KOPT-K1 (cell line): ENCODE data around the gene EVL.
"Not testable (repeated sequence)": the region's sequence is repeated elsewhere in the genome, so short reads cannot be mapped to it uniquely, and the experiment has no call there.

Source experiments
- H3K27ac ChIP-seq: fragments of 200-600 bp; sonication (generic); 2 replicates; pipeline ENCODE4 v1.5.1; 2016; ENCODE audit warnings: antibody characterized with exemption, mild to moderate bottlenecking, low read depth, low read length; ENCODE audit not compliant: poor library complexity, severe bottlenecking
- H3K36me3 ChIP-seq: fragments of 200-600 bp; sonication (generic); 2 replicates; pipeline ENCODE4 v1.5.1; 2017; ENCODE audit warnings: antibody characterized with exemption, mild to moderate bottlenecking, low read length, moderate library complexity; ENCODE audit not compliant: insufficient read depth
- H3K9me3 ChIP-seq: fragments of 200-600 bp; sonication (generic); 2 replicates; pipeline ENCODE4 v1.5.1; 2017; ENCODE audit warnings: antibody characterized with exemption, low read length, mild to moderate bottlenecking; ENCODE audit not compliant: insufficient read depth, poor library complexity, severe bottlenecking

Gene EVL

DNA sequence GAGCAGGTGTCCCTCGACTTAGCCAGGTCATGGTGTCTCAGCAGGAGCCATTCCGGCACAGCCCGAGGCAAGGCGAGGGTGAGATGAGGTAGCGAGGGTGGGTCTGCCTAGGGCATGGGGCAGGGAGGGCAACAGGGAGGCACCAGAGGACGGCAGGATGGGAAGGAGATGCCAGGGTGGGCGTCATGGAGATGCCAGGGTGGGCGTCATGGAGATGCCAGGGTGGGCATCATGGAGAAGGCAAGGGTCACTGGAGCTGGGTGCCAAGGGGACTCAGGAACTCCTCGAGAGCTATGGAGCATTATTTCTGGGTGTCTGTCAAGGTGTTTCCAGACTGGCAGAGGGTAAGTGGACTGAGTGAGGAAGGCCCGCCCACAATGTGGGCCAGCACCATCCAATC lies 86.9 kb downstream of the EVL start:
- no peak overlapping the region for H3K27ac ChIP-seq
- H3K9me3 ChIP-seq = peaks cover 15% of the 10 kb centered on the region
- no peaks in the 10 kb centered on the region for H3K36me3 ChIP-seq

DNA sequence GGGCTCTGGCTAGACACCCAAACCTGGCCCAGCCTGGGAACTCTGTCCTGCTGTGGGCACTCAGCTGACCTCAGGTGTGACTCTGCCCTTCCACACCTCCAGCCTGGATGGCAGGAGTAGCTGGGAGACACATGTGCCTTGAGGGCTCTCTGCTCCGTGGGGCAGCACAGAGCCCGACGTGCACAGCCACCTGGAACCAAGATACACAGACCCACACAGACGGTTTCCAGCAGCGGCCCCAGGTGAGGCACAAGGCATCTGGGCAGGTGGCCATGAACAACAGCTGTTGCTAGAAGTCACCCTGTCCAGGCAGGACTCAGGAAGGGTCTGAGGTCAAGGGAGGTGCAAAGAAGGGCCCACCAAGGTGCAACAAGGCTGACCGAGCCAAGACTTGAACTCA lies 88.3 kb downstream of the EVL start:
- H3K27ac ChIP-seq = no peak overlapping the region
- H3K9me3 ChIP-seq = peaks cover 15% of the 10 kb centered on the region
- no peaks in the 10 kb centered on the region for H3K36me3 ChIP-seq

DNA sequence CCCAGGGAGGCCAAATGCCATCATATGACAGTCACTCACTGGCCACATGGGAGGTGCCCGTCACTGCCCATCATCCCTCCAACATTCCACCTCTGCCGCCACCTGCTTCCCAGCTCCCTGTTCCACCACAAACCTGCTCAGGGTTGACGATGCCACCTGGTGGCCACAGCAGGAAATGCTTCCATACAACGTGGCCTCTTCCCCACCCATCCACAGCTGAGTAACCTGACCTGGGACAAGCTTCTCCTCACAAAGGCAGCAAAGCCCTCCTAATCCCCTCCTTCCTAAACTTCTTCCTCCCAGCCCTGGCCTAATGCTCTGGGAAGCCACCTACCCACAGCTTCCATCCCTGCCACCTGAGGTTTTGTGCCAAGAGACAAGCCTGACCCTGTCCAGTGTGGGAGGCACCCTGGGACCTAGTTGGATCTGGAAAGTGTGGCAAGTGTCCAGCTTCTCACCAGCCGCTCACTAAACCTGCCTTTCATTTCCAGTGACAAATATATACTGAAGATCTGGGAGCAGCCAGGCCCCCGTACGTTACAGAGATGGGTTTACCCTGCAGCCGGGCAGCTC lies 89.9 kb downstream of the EVL start:
- Histone ChIP-seq H3K9me3 (peaks cover 15% of the 10 kb centered on the region), H3K36me3 (no peaks in the 10 kb centered on the region), H3K27ac (no peak overlapping the region)

DNA sequence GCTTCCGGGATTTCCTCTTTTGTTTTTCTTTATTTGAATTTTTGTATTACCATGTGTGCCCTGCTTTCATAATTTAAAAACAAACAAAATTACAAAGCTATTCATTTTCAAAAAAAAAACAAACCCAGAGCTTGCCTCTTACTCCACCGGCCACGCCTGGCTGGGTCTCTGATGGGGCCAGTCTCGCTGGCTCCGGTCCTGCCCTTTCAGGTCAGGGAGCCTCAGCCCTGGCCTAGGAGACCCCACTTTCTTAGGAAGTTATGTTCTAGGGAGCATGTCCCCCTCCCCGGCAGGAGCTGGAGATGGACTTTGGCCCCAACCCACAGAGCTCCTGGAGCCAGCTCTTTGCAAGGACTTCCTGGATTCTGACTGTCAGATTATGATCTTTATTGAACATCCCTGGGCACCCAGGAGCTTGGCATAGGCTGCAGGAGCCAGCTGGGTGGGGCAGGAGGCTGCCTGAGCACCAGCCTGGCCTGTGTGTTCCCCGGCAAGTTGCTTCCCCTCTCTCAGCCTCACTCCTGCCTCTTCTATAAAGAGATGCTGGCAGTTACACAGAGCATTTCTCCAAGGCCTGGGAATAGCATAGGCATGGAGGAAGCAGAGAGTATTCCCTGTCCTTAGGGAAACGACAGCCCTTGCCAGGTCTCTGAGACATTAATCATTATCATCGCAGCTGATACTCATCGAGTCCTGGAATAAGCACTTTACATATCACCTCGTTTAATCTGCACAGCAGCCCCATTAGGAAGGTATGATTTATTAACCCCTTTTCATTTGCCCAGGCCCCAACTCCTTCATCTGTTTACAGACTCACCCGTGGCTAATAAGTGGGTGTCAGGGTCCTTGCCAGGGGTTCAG lies 90.8 kb downstream of the EVL start:
- Histone ChIP-seq H3K27ac (no peak overlapping the region), H3K9me3 (peaks cover 15% of the 10 kb centered on the region), H3K36me3 (no peaks in the 10 kb centered on the region)

DNA sequence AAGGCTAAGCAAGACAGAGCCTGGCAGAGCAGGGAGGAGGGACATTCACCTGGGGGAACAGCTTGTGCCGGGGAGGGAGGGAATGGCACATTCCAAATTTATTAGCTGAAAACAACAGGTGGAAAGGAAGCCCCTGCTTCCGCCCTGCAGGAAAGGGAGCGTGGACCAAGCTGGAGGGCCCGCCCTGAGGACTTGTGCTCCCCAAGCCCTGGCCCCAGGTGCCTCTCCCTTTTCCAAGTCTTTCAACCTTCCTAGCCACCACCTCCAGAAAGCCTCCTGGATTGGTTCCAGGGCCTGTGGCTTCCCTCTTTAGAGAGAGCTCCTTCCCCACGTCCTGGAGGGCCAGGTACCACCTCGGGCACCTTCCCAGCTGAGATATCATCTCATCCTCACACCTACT lies 91.6 kb downstream of the EVL start:
- H3K9me3 ChIP-seq = peaks cover 15% of the 10 kb centered on the region
- H3K27ac ChIP-seq = no peak overlapping the region
- H3K36me3 ChIP-seq = no peaks in the 10 kb centered on the region

DNA sequence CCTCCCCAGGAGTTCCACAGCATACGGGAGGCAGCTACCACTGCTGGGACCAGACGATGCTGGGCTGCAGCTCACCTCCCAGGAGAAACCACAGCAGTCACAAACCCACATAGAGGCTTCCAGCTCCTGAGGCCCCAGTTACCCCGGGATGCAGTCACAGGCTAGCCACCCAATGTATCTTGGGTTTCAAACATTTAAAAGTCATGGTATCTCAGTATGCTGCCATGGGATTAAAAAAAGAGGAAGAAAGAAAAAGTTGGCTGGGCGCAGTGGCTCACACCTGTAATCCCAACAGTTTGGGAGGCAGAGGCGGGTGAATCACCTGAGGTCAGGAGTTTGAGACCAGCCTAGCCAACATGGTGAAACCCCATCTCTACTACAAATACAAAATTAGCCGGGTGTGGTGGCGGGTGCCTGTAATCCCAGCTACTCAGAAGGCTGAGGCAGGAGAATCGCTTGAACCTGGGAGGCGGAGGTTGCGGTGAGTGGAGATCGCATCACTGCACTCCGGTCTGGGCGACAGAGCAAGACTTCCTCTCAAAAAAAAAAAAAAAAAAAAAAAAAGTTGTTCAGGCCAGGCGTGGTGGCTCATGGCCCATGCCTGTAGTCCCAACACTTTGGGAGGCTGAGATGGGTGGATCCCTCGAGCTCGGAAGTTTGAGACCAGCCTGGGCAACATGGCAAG lies 92.5 kb downstream of the EVL start:
- not testable (repeated sequence) for H3K27ac ChIP-seq, H3K36me3 ChIP-seq
- peaks cover 15% of the 10 kb centered on the region for H3K9me3 ChIP-seq

DNA sequence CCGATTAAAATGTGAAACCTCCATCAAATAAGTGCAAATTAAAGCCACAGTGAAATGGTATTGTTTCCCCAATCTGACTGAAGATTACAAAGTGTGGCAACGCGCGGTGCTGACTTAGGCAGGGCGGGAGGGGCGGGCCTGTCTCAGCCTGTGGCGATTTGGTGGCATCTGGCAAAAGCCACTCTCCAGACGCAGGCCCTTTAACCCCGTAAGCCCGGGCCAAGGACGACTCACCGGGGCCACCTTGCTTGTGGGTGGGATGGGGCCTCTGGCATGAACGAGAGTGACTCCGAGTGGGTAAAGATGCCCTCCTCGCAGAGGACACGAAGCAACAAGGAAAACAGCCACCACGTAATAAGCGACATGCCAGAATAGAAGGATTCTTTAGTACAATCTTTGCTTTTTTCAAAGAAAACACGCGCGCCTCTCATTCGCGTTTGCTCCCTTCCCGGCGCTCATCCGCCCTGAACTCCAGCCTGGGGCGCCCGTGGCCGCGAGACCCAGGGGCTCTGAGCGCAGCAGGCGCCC lies 93.4 kb downstream of the EVL start:
- Histone ChIP-seq H3K9me3 (peaks cover 15% of the 10 kb centered on the region), H3K27ac (no peak overlapping the region), H3K36me3 (no peaks in the 10 kb centered on the region)

DNA sequence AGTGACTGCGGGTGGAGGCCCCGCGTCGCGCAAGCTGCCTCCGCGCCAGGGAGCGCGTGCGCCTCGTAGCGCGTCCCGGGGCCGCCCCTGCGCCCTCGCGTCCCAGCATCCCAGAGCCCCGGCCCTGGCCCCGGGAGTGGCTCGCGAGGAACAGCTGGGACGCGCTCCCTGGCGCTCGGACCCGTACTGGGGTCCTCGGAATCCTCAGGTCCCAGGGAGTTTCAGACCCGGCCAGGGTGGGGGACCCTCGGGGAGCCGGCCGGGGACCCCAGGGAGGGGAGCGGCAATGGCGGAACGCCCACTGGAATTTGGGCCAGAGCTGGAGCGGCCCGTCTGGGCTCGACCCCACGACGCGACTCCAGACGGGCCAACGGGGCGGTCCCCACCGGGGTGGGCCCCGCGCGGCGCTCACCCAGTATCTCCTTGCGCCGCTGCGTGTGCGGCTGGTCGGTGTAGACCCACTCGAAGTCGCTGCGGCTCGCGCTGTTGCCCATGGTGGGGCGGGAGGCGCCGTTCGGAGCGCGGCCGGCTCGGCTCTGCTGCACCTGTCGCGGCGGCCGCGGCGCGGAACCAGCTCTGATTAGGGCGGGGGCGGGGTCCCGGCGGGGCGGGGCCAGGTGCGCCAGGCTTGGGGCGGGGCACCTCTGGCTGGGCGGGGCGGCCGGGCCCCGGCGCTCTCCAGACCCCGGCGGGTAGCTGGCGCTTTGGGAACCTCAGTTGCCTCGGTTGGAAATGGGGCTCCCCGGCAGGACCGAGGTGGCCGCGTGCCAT lies 94.1 kb downstream of the EVL start, which contains the start of gene DEGS2:
TSS of gene DEGS2 (minus strand) at position 552 of the 771 bp plus-strand sequence. CDS start at position 494, 58 bp downstream.
- Histone ChIP-seq H3K27ac (no peak within 1 kb of the TSS), H3K36me3 (no peaks in the 10 kb centered on the region), H3K9me3 (peaks cover 14% of the 10 kb centered on the region)

DNA sequence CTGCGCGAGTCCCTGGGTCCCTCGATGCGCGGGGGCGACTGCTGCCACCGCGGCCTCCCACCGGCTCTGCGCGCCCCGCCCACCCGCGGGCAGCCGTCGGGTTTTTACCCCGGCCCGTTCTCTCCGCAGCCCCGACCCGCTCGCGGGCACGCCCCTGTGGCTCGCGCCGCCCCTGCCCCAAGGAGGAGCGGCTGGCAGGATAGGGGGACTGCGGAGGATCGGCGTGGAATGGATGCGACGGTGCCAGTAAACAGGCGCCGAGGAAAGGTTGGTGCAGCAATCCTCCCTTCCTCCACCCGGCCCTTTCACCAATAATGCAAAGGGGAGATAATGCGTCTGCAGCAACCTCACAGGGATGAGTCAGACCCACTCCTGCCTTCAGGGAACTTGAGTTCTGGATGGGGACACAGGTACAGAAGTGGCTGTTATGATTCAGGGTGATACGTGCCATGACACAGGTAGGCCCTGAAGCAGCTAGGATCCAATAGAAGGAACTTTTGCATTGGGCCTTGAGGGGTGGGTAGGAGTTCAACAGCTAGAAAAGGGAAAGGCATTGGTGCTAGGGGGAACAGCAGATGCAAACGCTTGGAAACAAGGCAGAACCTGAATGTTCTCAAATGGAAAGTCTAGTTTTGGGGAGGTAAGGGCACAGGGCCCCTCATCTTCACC lies 94.8 kb downstream of the EVL start:
- Histone ChIP-seq H3K9me3 (peaks cover 6% of the 10 kb centered on the region), H3K36me3 (no peaks in the 10 kb centered on the region), H3K27ac (no peak overlapping the region)

DNA sequence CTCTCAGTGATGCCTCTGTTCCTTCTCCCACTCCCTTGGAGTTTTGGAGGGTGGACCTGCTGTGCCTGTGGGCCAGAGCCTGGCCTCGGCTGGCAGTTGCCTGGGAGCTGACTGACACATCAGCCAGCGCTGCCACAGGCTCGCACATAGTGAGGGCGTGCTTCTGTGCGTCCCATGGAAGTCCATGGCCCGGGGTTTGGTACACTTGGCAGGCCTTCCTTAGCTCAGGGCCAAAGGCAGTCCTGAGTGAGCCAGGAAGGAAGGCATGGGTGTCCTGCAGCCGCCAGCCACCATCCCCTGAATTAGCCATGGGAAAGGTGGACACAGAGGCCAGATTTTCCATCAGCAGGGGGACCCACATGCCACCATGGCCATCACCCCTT lies 95.3 kb downstream of the EVL start:
- Histone ChIP-seq H3K36me3 (no peaks in the 10 kb centered on the region), H3K9me3 (peaks cover 1% of the 10 kb centered on the region), H3K27ac (no peak overlapping the region)

DNA sequence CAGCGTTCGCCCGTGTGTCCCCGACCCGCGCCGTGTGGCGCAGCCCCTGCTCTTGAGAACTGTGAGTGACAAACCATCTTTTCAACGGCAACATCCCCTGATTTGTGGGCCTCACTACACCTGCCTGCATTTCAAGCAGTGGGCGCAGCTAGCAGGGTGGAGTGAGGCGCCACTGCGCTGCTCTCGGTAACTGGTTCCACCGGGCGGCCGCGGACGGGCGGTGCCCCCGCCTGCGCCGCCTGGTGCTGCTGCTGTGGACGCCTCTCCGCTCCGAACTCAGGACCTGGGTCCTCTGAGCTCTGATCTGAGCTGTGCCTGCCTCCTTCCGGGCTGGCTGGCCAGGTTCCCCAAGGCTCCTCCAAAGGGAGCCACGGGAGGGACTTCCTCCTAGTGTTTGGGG lies 100.2 kb downstream of the EVL start:
- H3K9me3 ChIP-seq = no peaks in the 10 kb centered on the region
- H3K27ac ChIP-seq = no peak overlapping the region
- no peaks in the 10 kb centered on the region for H3K36me3 ChIP-seq

DNA sequence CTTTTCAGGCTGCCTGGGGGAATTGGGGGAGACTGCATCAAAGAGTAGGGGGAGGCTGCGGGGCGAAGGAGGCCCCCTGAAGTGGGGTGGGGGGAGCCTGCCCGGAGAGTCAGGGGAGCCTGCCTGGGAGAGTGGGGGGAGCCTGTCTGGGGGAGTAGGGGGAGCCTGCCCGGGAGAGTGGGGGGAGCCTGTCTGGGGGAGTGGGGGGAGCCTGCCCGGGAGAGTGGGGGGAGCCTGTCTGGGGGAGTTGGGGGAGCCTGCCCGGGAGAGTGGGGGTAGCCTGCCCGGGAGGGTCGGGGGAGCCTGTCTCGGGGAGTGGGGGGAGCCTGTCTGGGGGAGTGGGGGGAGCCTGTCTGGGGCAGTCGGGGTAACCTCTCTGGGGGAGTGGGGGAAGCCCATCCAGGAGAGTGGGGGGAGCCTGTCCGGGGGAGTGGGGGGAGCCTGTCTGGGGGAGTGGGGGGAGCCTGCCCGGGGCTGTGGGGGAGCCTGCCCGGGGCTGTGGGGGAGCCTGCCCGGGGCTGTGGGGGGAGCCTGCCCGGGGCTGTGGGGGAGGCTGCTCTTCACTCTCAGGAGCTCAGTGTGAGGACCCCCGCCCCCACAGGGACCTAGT lies 100.7 kb downstream of the EVL start:
- Histone ChIP-seq H3K9me3 (no peaks in the 10 kb centered on the region), H3K36me3 (no peaks in the 10 kb centered on the region), H3K27ac (no peak overlapping the region)

DNA sequence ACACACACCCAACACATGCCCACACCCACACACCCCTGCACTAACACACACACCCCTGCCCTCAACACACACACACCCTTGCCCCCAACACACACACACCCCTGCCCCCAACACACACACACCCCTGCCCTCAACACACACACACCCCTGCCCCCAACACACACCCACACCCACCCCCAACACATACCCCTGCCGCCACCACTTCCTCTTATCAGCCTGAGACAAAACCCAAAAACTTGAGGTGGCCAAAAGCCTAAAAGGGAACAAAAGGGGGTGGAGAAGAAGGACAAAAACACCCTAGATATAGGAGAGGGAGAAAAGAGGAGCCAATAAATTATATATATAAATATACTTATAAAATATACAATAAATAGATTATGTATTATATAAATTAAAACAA lies 103.3 kb downstream of the EVL start:
- H3K9me3 ChIP-seq = no peaks in the 10 kb centered on the region
- no peak overlapping the region for H3K27ac ChIP-seq
- no peaks in the 10 kb centered on the region for H3K36me3 ChIP-seq

DNA sequence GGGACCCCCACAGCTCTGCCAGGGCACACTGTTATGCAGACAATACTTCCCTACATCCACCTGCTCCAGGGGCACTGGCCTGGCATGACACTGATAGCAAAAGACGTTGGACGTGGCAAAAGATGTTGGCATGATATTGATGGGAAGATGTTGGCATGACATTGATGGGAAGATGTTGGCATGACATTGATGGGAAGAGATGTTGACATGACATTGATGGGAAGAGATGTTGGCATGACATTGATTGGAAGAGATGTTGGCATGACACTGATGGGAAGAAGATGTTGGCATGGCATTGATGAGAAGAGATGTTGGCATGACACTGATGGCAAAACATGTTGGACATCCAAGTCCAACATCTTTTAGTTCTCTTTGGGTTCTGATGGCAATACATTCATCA lies 105.7 kb downstream of the EVL start:
- H3K36me3 ChIP-seq = no peaks in the 10 kb centered on the region

More for the DNA sequence above, 105.7 kb downstream of the EVL start:
- no peak overlapping the region for H3K27ac ChIP-seq
- no peaks in the 10 kb centered on the region for H3K9me3 ChIP-seq
